ENCODE measurements around the gene GJA9. TPM values are rescaled to one million over a fixed set of nuclear protein-coding genes. Genes with fewer than 3 reads are reported as not detected.

The GJA9 gene
- total and polyA plus RNA-seq, 2 experiments from 2014 or later: 0.21 TPM; not detected in 1

GRCh38 chr1:38929476-38929875 lies 48.1 kb upstream of the GJA9 start:
- peaks cover 9% of the 10 kb centered on the region; the same call in 1 of the 2 replicates for H3K4me1 ChIP-seq (ENCODE audit: insufficient read depth)
- DNase-seq (ENCODE audit: low spot score): peak; percentile 47
- peak overlapping the region; percentile 86 for H2AFZ ChIP-seq
- ATAC-seq: peak; percentile 91
- Mint-ChIP-seq H3K9me3 (no peaks in the 10 kb centered on the region), H3K36me3 (ENCODE audit: low read depth) (no peaks in the 10 kb centered on the region), H3K4me1 (peaks cover 9% of the 10 kb centered on the region; the same call in 2 of the 3 replicates), H3K4me3 (no peak overlapping the region), H3K27me3 (ENCODE audit: insufficient read depth, low read depth, poor library complexity) (no peaks in the 10 kb centered on the region), H3K27ac (no peak overlapping the region)
- H4K20me1 ChIP-seq (replicated peaks; ENCODE audit: insufficient read depth): no peaks in the 10 kb centered on the region
- H3K27ac ChIP-seq (ENCODE audit: low read depth): no peak overlapping the region
- no peaks in the 10 kb centered on the region for H3K27me3 ChIP-seq (ENCODE audit: insufficient read depth)
- H3K79me2 ChIP-seq (replicated peaks; ENCODE audit: insufficient read depth): no peaks in the 10 kb centered on the region
- TF ChIP-seq REST (IDR thresholded peaks at IDR 0.05; ENCODE audit: unreplicated experiment) (no peak), ZNF114 (CRISPR knock-in tag; IDR thresholded peaks at IDR 0.05) (no peak), POLR2AphosphoS5 (IDR thresholded peaks at IDR 0.05; ENCODE audit: low read depth) (no peak), CREB1 (CRISPR knock-in tag; IDR thresholded peaks at IDR 0.05; ENCODE audit: low read depth) (no peak), CTCF (conservative IDR thresholded peaks at IDR 0.05; ENCODE audit: low read depth in 2 of 2) (no peak), ETS1 (IDR thresholded peaks at IDR 0.05) (no peak), EZH2 (IDR thresholded peaks at IDR 0.05; ENCODE audit: low read depth, unreplicated experiment) (no peak), ZNF331 (CRISPR knock-in tag; IDR thresholded peaks at IDR 0.05; ENCODE audit: low read depth) (no peak), STAT1 (IDR thresholded peaks at IDR 0.05; ENCODE audit: unreplicated experiment) (no peak), NANOG (IDR thresholded peaks at IDR 0.05; ENCODE audit: borderline replicate concordance) (no peak), EZH2phosphoT487 (IDR thresholded peaks at IDR 0.05; ENCODE audit: unreplicated experiment) (no peak), ZNF462 (CRISPR knock-in tag; IDR thresholded peaks at IDR 0.05) (no peak), JUNB (IDR thresholded peaks at IDR 0.05; ENCODE audit: unreplicated experiment) (no peak)
- H3K9me2 ChIP-seq (ENCODE audit: insufficient read depth): no peaks in the 10 kb centered on the region
- H3K4me2 ChIP-seq: no peak overlapping the region
- no peaks in the 10 kb centered on the region for H3F3A ChIP-seq (replicated peaks; ENCODE audit: low read depth)
- H3K4me3 ChIP-seq: no peak overlapping the region
- no peaks in the 10 kb centered on the region for H3K36me3 ChIP-seq (ENCODE audit: insufficient read depth)
